T-helper 1 cell (primary cell): ENCODE results near the gene ARHGEF37.

Experiments used
- DNase-seq, 5 donors: peaks; one replicate each; pipeline ENCODE4 v3.0.0-alpha.2; 2012 to 2020

The ARHGEF37 gene

DNA sequence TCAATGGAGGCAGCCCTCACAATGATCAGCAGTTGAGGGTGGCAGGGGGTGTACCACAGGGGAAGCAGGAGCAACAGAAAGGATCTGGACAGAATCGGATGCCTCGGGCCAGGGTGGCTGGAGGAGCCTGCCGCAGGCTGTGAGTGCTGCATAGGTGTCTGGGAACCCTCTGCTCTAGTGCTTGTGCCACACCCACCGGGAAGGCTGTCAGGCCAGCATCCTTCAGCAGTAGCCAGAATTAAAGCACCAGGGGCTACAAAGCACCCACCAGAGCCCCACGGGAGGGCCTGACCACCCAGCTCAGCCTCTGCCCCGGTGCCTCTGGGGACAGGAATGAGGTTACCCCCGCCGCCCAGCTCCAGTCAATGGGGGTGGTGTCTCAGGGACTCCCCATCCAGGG lies 49.0 kb downstream of the ARHGEF37 start:
- no peak for DNase-seq

DNA sequence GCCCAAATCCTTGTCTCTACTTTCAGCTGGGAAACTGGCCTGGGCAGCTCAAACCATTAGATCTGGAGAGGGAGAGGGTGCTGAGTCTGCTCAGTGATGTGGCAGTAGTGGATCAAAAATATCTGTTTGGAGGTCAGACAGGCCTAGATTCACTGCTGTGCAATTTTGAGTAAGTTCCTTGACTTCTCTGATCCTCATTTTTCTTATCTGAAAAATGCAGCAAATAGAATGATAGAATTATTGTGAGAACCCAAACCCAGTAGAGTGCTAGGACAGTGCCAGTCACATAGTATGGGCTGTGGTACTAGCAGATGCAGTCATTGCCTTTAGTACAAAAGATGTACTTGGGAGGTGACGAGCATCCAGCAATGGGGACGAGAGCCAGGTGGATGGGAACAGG lies 50.2 kb downstream of the ARHGEF37 start:
- DNase-seq = no peak

- DNase-seq = no peak
These were observed 51.3 kb downstream of the ARHGEF37 start for GRCh38 chr5:149632311-149633251.

- no peak for DNase-seq
These were observed 52.4 kb downstream of the ARHGEF37 start for GRCh38 chr5:149633476-149634350.

- DNase-seq = no peak
These were observed 54.1 kb downstream of the ARHGEF37 start for GRCh38 chr5:149635394-149635793.

- DNase-seq = no peak
These were observed 55.0 kb downstream of the ARHGEF37 start for GRCh38 chr5:149636191-149636860.

- peak in 3 of 5 donors; percentile 33 to 54 (median 40) for DNase-seq
These were observed 55.6 kb downstream of the ARHGEF37 start for GRCh38 chr5:149636861-149637246.

DNA sequence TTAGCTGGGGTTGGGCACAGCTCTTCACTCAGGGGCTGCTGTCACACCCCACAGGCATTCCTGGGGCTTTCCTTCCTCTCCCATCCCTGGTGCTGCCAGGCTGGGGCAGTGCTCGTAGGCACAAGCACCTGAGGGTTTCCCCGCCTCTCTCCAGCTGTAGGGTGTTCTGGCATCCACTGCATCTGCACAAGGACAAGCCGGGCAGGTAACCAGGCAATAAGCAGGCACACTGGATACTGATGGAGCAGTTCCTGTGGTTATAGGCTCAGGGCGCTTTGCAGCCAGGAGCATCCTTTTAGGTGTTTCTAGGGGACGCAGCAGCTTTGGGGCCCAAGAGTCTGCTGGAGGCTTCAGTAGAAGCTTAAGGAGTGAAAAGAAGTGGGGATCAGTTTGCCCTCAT lies 56.8 kb downstream of the ARHGEF37 start:
- DNase-seq = no peak

GRCh38 chr5:149638546-149639241 lies 57.4 kb downstream of the ARHGEF37 start:
- no peak for DNase-seq

GRCh38 chr5:149639737-149640136 lies 58.4 kb downstream of the ARHGEF37 start:
- DNase-seq = no peak

- DNase-seq = no peak
These were observed 59.2 kb downstream of the ARHGEF37 start for GRCh38 chr5:149640350-149640999.

GRCh38 chr5:149641000-149641576 lies 59.8 kb downstream of the ARHGEF37 start:
- DNase-seq = no peak

- no peak for DNase-seq
These were observed 60.3 kb downstream of the ARHGEF37 start for GRCh38 chr5:149641600-149641999.

GRCh38 chr5:149643781-149644180 lies 62.5 kb downstream of the ARHGEF37 start:
- no peak for DNase-seq

- DNase-seq = no peak
These were observed 63.3 kb downstream of the ARHGEF37 start for GRCh38 chr5:149644629-149645028.

DNA sequence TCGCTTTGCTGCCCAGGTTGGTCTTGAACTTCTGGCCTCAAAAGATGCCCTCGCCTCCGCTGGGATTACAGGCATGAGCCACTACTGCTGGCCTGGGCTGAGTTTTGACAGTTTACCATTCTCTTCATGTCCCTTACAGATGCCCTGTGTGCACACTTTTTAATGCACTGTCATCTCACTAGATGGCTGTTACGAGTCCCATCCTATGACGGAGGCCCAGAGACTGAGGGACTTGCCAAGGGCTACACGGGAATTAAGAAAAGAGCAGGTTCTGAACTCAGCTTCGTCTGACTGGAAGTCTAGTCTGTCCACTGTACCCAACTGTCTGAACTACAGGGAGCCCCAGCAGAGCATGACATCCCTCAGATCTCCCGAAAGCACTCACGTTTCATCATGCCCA lies 63.9 kb downstream of the ARHGEF37 start:
- no peak for DNase-seq

DNA sequence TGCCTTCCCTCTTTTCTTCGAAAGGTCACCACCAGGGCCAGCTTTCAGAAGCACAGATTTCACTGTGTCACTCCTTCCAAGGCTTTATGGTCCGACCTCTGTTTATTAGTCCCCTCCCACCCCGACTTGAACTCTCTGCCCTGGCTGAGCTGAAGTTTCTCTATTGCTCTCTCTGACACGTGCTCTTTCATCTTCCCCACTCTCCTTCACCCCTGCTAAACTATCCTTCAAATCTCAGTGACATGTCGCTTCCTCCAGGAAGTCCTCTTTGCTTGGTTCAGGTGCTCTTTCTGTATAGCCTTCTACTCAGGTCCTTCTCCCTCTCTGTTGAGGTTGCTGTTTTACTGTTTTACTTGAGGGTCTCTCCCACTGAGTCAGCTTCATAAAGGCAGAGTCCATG lies 64.4 kb downstream of the ARHGEF37 start:
- DNase-seq = no peak

DNA sequence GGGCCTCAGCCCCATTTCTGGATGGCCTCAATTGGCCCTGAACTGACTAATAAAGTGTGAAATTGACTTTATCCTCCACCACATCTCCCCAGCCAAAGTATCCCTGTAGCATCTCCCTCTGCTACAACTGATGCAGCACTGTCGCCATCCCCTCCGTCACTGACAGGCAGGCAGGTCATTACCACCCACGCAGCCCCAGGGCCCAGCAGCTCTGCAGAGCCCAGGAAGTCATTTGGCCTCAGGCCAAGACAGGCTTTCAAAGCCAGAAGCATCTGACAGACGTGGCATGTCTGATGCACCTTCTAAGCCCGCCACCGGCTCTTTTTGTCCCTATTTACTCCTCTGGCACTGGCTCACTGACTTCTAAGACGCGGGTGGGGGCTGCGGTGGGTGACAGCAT lies 65.3 kb downstream of the ARHGEF37 start:
- DNase-seq = no peak

DNA sequence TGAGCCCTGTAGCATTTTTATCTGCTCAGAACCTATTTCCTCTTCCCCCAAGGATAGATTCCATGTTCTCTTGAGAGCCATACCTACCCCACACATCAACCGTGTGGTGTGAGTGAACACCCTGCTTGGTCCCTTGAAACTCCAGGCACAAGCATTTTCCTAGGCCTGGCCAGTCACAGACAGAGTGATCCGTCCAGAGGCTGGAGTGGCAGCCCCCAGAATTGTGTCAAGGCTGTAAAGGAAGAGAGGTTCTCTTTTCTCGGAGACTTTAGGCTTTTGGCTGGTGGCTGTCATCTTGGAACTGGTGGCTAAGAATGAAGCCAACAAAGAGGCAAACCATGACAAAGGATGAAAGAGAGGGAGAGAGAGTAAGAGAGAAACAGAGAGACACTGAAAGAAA lies 66.0 kb downstream of the ARHGEF37 start:
- no peak for DNase-seq

- DNase-seq = peak in 1 of 5 donors; percentile 31
These were observed 67.4 kb downstream of the ARHGEF37 start for GRCh38 chr5:149648464-149649393.
